Fibroblast of lung (primary cell): ENCODE measurements around the gene SRRD. TPM values are rescaled to one million over a fixed set of nuclear protein-coding genes. Genes with fewer than 3 reads are reported as not detected.
A peak's percentile ranks its signal among the peaks of the same experiment; 100 is the strongest.

Experiments
- DNase-seq, 2 donors: peaks; one replicate each; pipeline versions ENCODE4 v3.0.0 to v3.0.0-alpha.2; 2010; ENCODE audit warnings: low read depth in 2 of 2
- H2AFZ ChIP-seq: 2 replicates; pipeline ENCODE4 v1.5.1; 2012; ENCODE audit warnings: low read length, control low read depth, inconsistent platforms
- H3K27ac ChIP-seq: 2 replicates; pipeline ENCODE4 v1.5.1; 2011; ENCODE audit warnings: low read length, control low read depth; ENCODE audit not compliant: insufficient read depth
- H3K27me3 ChIP-seq: 2 replicates; pipeline ENCODE4 v1.5.1; 2011; ENCODE audit warnings: mild to moderate bottlenecking, low read length; ENCODE audit not compliant: control insufficient read depth, insufficient read depth
- H3K36me3 ChIP-seq: 2 replicates; pipeline ENCODE4 v1.5.1; 2011; ENCODE audit warnings: low read length; ENCODE audit not compliant: control insufficient read depth, insufficient read depth
- H3K4me1 ChIP-seq: 2 replicates; pipeline ENCODE4 v1.5.1; 2011; ENCODE audit warnings: low read length; ENCODE audit not compliant: control insufficient read depth, insufficient read depth; ENCODE audit errors: extremely low read depth
- H3K4me2 ChIP-seq: 2 replicates; pipeline ENCODE4 v1.5.1; 2011; ENCODE audit warnings: low read length, control low read depth; ENCODE audit not compliant: insufficient read depth; ENCODE audit errors: extremely low read depth
- H3K4me3 ChIP-seq, 4 experiments: fragments of 200-600 bp in 1 of 4; sonication (generic) in 1 of 4; replicated peaks in 1 of 4; 2 replicates each; pipeline ENCODE4 v1.5.1; 2011 to 2016; ENCODE audit warnings: low read length in 4 of 4, low read depth in 3 of 4, mild to moderate bottlenecking in 3 of 4, control low read depth in 2 of 4, inconsistent platforms in 1 of 4, mixed read lengths in 1 of 4; ENCODE audit not compliant: insufficient read depth in 1 of 4; ENCODE audit errors: control extremely low read depth in 1 of 4
- H3K79me2 ChIP-seq: 2 replicates; pipeline ENCODE4 v1.5.1; 2012; ENCODE audit warnings: mild to moderate bottlenecking, low read length, inconsistent platforms; ENCODE audit not compliant: control insufficient read depth, insufficient read depth
- H3K9ac ChIP-seq: 2 replicates; pipeline ENCODE4 v1.5.1; 2011; ENCODE audit warnings: mild to moderate bottlenecking, low read length, control low read depth; ENCODE audit not compliant: insufficient read depth
- H3K9me3 ChIP-seq: 2 replicates; pipeline ENCODE4 v1.5.1; 2012; ENCODE audit warnings: low read depth, low read length; ENCODE audit not compliant: control insufficient read depth, insufficient read depth
- H4K20me1 ChIP-seq: 2 replicates; pipeline ENCODE4 v1.5.1; 2011; ENCODE audit warnings: low read length; ENCODE audit not compliant: control insufficient read depth, insufficient read depth; ENCODE audit errors: extremely low read depth
- CTCF ChIP-seq, 2 donors: IDR thresholded peaks in 1 of 2; conservative IDR thresholded peaks in 1 of 2; 1 replicate in 1 of 2; 2 replicates in 1 of 2; pipeline ENCODE4 v1.5.1; 2011 to 2012; ENCODE audit warnings: low read length in 2 of 2, control low read depth in 1 of 2, inconsistent platforms in 1 of 2, low read depth in 1 of 2, mild to moderate bottlenecking in 1 of 2
- EZH2 ChIP-seq: IDR thresholded peaks from 2 replicates; pipeline ENCODE4 v1.5.1; 2012; ENCODE audit warnings: low read length, control low read depth, mild to moderate bottlenecking; ENCODE audit errors: missing control alignments
- polyA plus RNA-seq, 2 donors: library from polyadenylated mRNA; depleted of rRNA in 1 of 2; stranded (reverse) in 1 of 2; unstranded in 1 of 2; fragments of >200 nt; gene quantifications; 2 replicates each; pipeline ENCODE4 v1.2.1, GENCODE V29; 2011 to 2012; ENCODE audit warnings: missing spikeins in 1 of 2
- total RNA-seq: library from RNA; depleted of rRNA; stranded (reverse); fragments of >200 nt; gene quantifications from 2 replicates; pipeline ENCODE4 v1.2.1, GENCODE V29; 2014

The SRRD gene
- total and polyA plus RNA-seq, 2 donors (not counting 1 experiment from before 2014, with no cell fraction given) = 7.9 to 30.0 TPM

GRCh38 chr22:26502688-26503561 is 19.2 kb downstream of the SRRD start:
- peak; percentile 48 to 66 for TF ChIP-seq CTCF (conservative IDR thresholded peaks at IDR 0.05 in 1 of 2, IDR thresholded peaks at IDR 0.05 in 1 of 2; ENCODE audit: low read depth in 1 of 2, low read length in 2 of 2)
- TF ChIP-seq EZH2 = no peak

GRCh38 chr22:26503758-26504157 is 20.1 kb downstream of the SRRD start:
- H2AFZ ChIP-seq = no peak overlapping the region

More at GRCh38 chr22:26502688-26503561, 19.2 kb downstream of the SRRD start:
- no peaks in the 10 kb centered on the region for H3K4me1 ChIP-seq
- no peak overlapping the region for H3K4me2 ChIP-seq
- H3K4me3 ChIP-seq = no peak overlapping the region
- H3K9me3 ChIP-seq = no peaks in the 10 kb centered on the region
- H4K20me1 ChIP-seq = no peaks in the 10 kb centered on the region
- no peak overlapping the region for H3K9ac ChIP-seq
- no peaks in the 10 kb centered on the region for H3K27me3 ChIP-seq
- no peak overlapping the region for H2AFZ ChIP-seq
- peak; percentile 53 to 57 for DNase-seq
- no peak overlapping the region for H3K27ac ChIP-seq
- H3K36me3 ChIP-seq = peaks cover 22% of the 10 kb centered on the region
- H3K79me2 ChIP-seq = no peaks in the 10 kb centered on the region

More at GRCh38 chr22:26503758-26504157, 20.1 kb downstream of the SRRD start:
- Histone ChIP-seq H3K9ac (no peak overlapping the region), H4K20me1 (no peaks in the 10 kb centered on the region), H3K4me2 (no peak overlapping the region), H3K27me3 (no peaks in the 10 kb centered on the region), H3K4me3 (no peak overlapping the region), H3K36me3 (peaks cover 22% of the 10 kb centered on the region), H3K9me3 (no peaks in the 10 kb centered on the region), H3K79me2 (no peaks in the 10 kb centered on the region), H3K4me1 (no peaks in the 10 kb centered on the region), H3K27ac (no peak overlapping the region)
- TF ChIP-seq EZH2 (no peak), CTCF (conservative IDR thresholded peaks at IDR 0.05 in 1 of 2, IDR thresholded peaks at IDR 0.05 in 1 of 2; ENCODE audit: low read depth in 1 of 2, low read length in 2 of 2) (no peak)
- DNase-seq = no peak
